SU-DHL-6 (cell line): ENCODE measurements around the gene ORAI3.

ENCODE experiments used
- CTCF ChIP-seq: fragments of 200-600 bp; sonication (generic); IDR thresholded peaks from one replicate; pipeline ENCODE4 v1.5.1; 2017; ENCODE audit warnings: antibody characterized with exemption, mild to moderate bottlenecking, low read length, moderate library complexity; ENCODE audit not compliant: insufficient read depth, poor library complexity, severe bottlenecking
- EZH2phosphoT487 ChIP-seq: fragments of 200-600 bp; sonication (generic), shearing (Covaris generic); conservative IDR thresholded peaks from 2 replicates; pipeline ENCODE4 v1.6.1; 2018; ENCODE audit warnings: mild to moderate bottlenecking, antibody characterized with exemption, low read length, moderate library complexity, mixed read lengths

GRCh38 chr16:30926937-30927788 lies 21.7 kb upstream of the ORAI3 start:
- TF ChIP-seq CTCF (no peak), EZH2phosphoT487 (no peak)
